GM04503 (cell line): ENCODE data around the gene DCK.
"Not testable (repeated sequence)": the region's sequence is repeated elsewhere in the genome, so short reads cannot be mapped to it uniquely, and the experiment has no call there.

Source experiments
- DNase-seq: peaks from one replicate; pipeline ENCODE4 v3.0.0-alpha.2; 2012; ENCODE audit warnings: low read depth

DCK gene

DNA sequence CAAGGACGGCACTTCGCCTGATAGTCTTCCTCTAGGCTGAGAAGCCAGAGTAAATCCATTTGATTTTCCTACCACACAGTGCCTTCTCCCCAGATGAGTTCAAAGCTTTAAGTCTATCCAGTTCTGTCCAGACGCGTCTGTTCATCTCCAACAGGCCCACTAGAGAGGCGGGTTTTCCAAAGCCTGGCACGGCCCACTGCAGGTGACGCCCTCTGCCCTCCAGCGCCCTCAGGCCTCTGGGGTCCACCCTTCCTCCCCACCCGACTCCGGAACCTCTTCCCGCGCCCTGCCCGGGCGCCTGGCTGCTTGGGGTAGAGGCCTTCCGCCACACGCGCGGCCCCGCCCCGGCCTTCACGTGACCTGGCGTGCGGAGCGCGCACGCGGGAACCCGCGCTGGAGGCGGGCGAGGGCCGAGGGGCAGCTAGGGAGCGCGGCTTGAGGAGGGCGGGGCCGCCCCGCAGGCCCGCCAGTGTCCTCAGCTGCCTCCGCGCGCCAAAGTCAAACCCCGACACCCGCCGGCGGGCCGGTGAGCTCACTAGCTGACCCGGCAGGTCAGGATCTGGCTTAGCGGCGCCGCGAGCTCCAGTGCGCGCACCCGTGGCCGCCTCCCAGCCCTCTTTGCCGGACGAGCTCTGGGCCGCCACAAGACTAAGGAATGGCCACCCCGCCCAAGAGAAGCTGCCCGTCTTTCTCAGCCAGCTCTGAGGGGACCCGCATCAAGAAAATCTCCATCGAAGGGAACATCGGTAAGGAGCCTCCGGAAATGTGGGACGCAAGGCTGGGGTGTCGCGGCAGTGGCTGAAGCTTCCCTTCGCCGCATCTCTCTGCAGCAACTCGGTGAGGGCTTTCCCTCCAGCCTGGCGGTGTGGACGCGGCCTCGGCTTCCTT is at the start of gene DCK:
TSS of gene DCK (plus strand) at position 469 of the 888 bp plus-strand sequence. CDS start at position 656, 187 bp downstream.
- peak; percentile 63 for DNase-seq

DNA sequence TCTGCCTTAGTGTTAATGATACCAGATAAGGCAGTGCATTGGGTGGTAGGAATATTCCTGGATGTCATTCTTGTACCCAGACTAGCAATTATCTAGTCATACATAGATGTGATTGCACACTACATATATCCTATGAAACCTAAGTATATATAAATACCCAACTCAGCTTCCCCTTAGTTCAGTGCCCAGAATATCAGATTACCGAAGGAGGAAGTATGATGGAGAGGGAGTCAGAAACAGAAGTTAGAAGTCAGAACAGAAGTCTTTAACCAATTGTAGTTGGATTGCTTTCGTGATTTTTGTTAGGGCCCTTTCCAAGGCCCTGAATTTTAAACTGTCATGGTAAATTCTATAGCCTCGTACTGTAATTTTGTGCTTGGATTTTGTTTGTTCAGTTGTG is 48.4 kb upstream of the DCK start:
- DNase-seq, result no peak

DNA sequence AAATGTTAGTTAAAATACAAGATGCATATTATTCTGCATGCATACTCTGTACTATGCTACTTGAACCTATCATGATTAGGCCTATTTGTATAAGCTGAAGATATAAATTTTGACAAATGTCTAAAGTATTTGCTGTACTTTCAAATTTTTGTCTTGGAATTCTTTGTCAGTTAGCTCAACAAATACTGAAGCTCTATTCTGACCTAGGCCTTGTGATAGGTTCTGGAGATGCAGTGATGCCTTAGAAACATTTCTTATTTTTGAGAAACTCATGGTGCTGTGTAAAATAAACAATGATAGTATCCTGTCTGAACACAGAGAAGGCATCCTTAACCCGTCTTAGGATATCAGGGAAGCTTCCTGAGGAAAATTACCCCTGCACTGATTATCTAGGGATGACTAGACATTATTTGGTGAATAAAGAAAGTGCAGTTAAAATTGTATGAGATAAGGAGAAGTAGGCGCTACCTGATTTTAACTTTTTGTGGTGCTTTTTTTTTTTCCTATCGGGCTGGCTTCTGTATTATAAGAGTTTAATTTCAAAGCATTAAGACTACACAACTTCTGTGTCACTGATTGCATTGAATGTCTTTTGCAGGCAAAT is 47.9 kb upstream of the DCK start:
- no peak for DNase-seq

DNA sequence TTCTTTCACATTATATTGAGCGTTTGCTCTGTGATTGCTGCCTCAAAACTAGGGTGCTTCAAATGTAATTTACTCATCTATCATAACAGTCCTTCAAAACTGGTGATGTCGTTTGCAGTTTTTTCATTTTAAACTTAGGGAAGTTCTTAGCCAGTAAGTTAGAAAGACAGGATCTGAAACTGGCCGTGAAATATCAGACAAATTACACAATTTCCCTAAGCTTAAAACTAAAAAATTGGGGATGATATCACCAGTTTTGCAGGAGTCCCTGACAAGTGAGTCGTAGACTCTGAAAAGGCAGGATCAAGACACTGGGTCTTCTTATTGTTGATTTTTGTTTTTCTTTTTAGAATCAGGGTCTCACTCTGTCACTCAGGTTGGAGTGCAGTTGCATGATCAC is 46.5 kb upstream of the DCK start:
- DNase-seq, result no peak

DNA sequence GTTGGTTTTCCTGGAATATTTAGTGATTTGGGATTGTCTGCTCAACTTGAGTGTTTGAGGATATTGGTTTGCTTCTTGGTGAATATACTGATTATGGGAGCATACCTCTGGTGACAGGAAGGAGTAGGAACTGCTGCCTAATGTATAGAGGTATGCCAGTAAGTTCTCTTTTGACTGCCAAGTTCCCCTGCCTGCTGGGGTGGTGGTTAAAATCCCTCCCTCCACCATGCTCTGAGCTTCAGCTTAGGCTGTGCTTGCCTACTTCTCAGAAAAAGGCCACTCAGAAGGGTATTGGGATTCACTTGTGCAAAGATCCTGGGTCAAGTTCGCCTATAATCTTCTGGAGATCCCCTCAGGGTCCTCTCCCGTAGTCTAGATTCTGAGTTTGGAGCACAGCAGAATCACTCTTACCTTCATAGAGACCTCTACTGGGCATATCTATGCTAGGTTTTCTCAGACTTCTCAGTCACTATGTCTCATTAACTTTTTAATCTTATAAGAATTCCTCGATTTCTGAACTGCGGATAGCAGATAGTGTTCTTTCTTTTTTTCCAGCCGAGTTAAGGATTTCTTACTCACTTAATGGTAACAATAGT is 44.7 kb upstream of the DCK start:
- DNase-seq, result no peak

DNA sequence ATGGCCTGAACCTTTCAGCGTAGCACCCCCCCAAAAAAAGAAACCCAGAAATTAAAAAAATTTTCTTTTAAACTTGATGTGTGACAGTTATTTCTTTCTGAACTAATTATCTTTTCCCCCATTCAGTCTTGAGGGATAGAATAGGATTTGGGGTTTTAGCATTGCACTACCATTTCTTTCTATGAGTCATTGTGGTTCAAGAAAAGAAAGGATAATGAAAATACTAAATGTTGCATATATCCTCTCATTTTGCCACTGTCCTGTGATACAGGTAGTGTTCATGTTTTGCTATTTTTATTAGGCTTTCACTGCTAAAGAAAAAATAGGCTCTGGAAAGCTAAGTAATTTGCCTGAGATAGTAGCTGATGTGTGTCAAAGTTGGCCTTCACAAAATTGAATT is 39.4 kb upstream of the DCK start:
- DNase-seq, result no peak

DNA sequence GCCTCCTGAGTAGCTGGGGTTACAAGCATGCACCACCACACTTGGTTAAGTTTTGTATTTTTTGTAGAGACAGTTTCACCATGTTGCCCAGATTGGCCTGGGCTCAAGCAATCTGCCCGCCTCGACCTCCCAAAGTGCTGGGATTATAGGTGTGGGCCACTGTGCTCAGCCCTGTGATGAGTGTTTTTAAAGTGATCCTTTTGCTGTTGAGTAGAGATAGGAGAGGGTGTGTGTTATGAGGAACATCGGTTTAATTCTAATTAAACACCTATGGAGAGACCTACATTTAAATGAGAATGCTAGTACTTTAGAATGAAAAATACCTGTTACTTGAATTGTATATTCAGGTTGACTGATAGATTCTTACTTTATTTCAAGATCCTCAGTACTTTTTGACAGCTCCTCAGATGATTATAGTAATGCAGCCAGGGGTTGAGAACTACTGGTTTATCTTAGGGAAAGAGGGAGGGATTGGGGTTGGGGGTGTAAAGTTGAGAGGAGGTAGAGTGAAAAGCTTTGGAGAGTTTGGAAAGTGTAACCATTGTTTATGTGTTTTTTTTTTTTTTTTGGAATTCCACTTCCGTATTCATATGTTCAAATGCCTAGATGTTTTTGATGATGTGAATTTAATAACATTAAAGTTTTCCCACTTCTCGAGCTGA is 36.8 kb upstream of the DCK start:
- DNase-seq, result no peak

DNA sequence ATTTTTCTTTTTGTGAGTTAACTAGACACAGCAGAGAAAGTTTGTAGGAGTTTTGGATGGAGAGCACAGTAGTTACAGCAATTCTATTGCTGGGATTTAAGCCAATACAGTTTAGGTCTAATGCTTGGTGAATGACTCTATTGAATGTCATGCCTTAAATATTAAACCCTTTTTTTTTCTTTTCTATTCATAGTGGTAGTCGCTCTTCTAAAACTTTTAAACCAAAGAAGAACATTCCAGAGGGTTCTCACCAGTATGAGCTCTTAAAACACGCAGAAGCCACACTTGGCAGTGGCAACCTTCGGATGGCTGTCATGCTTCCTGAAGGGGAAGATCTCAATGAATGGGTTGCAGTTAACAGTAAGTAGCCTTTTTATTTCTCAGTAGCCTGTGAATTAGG is 34.8 kb upstream of the DCK start:
- peak; percentile 92 for DNase-seq

DNA sequence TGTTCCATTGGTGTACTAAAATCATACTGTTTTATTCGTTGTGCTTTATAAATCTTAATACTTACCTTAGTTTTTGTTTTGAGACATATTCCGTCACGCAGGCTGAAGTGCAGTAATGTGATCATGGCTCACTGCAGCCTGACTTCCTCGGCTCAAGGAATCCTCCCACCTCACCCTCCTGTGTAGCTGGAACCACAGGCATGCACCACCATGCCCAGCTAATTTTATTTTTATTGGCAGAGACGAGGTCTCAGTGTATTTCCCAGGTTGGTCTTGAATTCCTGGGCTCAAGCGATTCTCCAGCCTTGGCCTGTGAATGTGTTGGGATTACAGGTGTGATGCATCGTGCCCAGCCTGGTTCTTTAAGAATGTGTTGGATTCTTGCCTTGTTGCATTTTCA is 24.4 kb upstream of the DCK start:
- no peak for DNase-seq

DNA sequence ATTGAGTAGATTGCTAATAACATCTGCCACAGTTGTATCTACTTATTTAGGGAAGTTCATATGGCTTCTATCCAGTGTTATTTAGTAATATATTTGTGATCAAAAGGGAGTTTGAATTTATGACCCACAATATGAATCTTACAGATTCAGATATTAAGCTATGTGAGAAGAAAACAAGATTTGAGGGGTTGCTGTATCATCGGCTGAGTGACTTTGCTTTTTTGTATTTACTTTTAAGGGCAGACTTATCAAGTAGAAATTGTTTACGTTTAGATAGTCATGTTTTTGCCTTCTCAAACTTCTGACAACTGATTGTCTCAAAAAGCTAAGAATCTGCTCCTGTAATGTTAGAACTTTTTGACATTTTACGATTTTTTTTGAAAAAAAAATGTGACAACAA is 17.2 kb upstream of the DCK start:
- DNase-seq, result no peak

DNA sequence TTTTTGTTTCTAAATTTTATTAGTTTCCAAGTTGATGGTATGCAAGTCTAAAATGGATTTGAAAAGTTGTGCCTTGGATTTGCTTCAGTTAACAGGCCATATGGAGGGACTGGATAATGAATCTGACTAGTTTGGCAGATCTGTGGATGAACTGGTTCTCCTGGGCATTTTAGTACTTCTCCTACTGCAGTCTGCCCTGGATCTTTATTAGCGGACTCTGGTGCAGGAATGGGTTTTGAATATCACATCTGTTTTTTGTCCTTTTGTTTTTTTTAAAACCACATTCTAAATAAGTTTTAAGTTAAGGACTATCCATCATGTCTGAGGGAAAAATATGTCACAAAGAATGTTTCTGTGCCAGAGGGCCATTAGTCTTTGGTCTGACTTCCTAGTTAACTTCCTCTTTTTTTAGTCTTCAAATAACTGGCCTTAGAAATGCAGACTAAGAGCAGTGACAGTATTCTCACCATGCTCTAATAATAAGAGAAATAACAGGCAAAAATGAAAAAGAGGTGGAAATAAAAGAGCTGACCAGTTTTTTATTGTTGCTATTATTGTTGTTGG is 13.9 kb upstream of the DCK start:
- no peak for DNase-seq

DNA sequence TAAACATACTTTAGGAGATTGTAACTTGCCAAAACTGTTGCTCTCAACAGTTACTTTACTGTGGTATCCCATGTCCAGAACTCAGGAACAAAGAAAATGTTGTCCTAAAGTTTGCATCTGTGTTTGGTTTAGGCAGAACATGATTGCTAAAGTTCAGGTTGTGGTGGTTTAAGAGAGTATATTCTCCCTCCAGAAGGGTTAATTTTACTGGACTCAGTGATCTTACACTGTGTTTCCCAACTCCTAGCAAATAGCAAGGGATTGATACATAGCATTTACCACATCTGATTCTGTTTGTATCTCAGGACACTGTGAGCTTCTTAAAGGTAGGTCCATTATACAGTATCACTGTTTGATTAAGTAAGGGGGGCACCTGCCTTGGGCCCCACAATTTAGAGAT is 13.3 kb upstream of the DCK start:
- no peak for DNase-seq

DNA sequence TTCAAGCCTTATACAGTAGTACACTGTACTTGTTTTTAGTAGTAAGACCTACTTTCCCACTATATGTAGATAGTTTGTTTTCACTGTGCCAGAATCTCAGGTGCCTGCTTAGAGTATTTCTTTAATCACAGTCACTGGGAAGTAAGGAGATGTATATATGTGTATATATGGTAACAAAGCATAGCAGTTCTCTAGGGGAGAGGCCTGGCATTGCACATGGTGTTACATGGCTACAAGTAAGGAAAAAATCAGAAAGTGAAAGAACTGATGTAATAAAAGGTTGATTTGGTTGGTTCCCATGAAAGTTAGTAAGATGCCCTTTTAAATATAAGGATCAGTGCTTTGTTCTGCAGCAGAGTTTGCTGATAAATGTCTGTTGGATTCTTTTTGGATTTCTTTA is 9.3 kb upstream of the DCK start:
- no peak for DNase-seq

DNA sequence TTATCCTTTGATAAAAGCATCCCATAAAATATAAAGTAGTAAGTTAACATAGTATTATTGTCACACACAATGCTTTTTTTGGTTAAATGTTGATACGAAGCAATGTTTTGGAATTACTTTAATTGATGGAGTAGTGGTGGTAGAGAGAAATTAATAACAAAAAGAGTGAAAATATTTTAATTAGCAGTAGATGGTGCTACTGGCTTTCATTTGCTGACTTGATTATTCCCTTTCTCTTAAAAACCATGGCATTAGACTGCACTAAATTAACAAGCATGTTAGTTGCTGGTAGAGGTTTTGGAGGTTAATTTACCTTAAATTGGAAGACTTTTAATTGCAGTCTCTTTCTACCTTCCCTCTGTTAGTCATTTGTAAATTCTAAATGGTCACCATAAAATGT is 8.9 kb upstream of the DCK start:
- DNase-seq, result no peak

DNA sequence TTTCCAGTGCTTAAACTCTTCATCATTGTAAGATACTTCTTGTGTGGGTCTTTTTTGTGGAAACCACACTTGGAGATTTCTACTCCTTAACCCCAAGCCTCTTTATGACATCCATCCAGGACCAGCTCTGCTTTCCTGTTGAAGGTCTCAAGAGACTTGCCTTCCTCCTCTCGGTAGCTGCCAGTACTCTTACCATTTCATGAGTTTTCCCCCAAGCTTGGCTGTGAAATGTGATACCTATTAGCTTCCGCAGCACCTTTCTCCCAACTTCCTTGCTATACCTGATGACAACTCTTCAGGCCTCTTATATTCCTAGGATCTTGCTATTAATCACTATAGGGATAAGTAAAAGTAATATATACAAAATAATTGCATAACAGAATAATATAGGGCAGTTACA is 1.9 kb upstream of the DCK start:
- no peak for DNase-seq

DNA sequence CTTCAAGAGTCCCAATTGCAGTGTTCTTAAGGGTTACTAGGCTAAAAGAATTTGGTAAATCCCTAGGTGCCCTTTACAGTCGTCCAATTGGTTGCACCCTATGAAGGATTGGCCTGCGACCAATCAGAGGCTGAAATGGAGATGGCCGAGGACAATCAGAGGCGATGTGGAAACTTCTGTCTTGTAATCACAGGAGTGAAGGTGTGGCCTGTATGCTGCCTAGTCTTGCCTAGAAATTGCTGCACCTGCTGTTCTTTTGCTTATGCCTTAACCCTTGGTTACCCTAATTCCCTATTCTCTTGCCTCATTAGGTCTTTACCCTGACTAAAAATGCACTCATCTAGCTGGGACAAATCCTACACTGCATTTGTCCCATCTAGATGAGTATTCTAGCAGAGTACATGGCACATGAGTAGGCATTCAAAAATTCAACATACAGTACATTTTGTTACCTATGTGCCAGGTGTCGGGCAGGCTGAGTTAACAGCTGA is 1.0 kb upstream of the DCK start:
- no peak for DNase-seq

DNA sequence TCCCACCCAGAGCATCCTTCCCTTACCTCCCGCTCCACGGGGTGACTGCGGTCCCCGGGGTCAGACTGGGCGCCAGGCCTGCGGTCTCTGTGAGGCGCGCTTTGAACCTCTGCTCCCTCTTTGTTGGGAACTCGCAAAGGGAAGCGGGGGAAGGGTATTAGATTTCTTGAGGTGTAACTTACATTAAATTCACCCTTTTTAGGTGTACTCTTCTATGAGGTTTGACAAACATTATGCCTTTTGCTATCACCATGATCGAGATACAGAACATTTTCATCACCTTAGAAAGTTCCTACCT is 569 bp downstream of the DCK start:
- no peak for DNase-seq

DNA sequence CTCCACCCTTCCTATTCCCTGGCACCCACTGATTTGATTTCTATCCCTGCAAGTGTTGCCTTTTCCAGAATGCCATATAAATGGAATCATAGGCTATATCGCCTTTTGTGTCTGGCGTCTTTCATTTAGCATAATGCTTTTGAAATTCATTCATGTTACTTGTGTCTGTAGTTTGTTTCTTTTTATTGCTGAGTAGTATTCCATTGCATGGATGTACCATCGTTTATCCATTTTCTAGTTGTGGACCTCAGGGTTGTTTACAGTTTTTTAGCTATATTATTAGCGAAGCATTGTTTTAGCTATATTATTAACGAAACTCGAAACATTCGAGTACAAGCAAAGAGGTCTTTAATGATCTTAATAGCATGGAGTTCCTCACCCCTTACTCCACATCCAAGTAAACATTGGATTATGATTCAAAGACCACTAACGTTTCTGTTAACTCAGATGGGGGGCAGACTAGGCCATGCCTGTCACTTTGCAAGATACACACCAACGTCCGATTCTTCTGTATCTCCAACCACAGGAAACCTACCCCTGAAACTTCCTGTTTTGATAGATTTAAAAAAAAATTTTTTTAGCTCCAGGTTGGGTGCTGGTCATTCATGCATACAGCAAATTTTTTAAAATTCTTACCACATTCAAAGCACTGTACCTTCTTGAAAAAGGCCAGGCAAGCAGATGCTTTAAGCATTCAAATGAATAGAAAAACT is 1.1 kb downstream of the DCK start:
- DNase-seq, result no peak

DNA sequence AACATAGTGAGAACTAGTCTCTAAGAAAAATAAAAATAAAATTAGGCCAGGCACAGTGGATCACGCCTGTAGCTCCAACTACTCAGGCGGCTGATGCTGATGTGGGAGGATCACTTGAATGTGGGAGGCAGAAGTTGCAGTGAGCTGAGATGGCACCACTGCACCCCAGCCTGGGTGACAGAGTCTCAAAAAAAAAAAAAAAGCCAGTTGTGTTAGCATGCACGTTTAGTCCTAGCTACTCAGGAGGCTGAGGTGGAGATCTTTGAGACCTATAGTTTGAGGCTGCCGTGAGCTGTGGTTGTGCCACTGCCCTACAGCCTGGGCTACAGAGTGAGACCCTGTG is 2.5 kb downstream of the DCK start:
- no peak for DNase-seq

DNA sequence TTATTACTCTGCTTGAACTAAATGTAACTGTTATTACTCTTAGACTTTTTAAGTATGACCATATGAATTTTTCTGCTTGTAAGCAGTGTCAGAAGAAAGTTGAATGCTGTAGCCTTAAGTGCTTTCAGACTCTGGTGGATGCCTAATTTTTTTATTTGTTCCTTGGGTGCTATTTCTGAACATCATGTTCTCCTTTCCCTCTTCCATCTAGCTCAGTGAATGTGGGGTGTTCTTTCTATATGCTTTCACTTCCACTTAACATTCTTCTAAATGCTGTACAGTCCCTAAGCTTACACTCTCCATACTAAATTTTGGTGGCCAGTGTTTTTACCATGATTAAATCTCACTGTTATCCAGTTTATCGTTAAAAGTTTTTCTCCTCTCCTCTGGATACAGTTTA is 3.6 kb downstream of the DCK start:
- DNase-seq, result no peak

DNA sequence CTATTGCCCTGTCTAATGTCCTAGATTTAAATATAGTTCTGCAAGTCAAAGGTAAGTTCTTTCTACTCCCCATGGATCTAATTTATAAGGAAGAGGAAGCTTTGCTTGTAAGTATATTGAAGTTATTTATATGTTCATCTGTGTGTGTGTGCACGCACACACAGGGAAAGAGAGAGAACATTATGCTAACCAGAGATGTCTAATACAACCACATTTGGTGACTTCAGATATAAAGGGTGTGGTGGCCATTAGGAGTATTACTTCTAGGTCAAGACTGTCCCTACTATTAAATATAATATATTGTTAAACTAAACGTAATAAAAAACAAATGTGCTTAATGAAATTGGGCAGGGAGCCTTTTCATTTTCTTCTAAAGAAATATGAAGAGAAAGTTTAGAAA is 4.1 kb downstream of the DCK start:
- DNase-seq, result no peak

DNA sequence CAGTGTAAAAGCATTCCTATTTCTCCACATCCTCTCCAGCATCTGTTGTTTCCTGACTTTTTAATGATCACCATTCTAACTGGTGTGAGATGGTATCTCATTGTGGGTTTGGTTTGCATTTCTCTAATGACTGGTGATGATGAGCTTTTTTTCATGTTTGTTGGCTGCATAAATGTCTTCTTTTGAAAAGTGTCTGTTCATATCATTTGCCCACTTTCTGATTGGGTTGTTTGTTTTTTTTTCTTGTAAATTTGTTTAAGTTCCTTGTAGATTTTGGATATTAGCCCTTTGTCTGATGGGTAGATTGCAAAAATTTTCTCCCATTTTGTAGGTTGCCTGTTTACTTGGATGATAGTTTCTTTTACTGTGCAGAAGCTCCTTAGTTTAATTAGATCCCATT is 6.2 kb downstream of the DCK start:
- DNase-seq, result not testable (repeated sequence)
